Natural killer cell (primary cell): ENCODE data around the gene ZDHHC1. TPM values are rescaled to one million over a fixed set of nuclear protein-coding genes. Genes with fewer than 3 reads are reported as not detected.

ENCODE experiments used
- ATAC-seq, 3 donors: fragments of 150-1000 bp in 2 of 3; fragments of 200-7000 bp in 1 of 3; cut with Tn5 transposase; 1 replicate in 1 of 3; 2 replicates in 2 of 3; pipeline ENCODE4 v1.10.0; 2021; ENCODE audit warnings: mild to moderate bottlenecking in 2 of 3, moderate library complexity in 2 of 3
- DNase-seq, 2 donors: peaks; one replicate each; pipeline versions ENCODE4 v3.0.0 to v3.0.0-alpha.2; 2013 to 2021; ENCODE audit warnings: mixed read lengths in 1 of 2
- H3K27ac ChIP-seq: one replicate; pipeline ENCODE4 v1.5.1; 2013; ENCODE audit warnings: mild to moderate bottlenecking, low read length
- H3K27me3 ChIP-seq: one replicate; pipeline ENCODE4 v1.6.1; 2013; ENCODE audit warnings: low read length; ENCODE audit not compliant: control insufficient read depth, insufficient read depth
- H3K36me3 ChIP-seq: one replicate; pipeline ENCODE4 v1.6.1; 2013; ENCODE audit warnings: low read length; ENCODE audit not compliant: control insufficient read depth, insufficient read depth
- H3K4me1 ChIP-seq: one replicate; pipeline ENCODE4 v1.6.1; 2013; ENCODE audit warnings: low read length; ENCODE audit not compliant: control insufficient read depth, insufficient read depth
- H3K4me3 ChIP-seq: one replicate; pipeline ENCODE4 v1.5.1; 2013; ENCODE audit warnings: low read length
- H3K9me3 ChIP-seq: one replicate; pipeline ENCODE4 v1.6.1; 2013; ENCODE audit warnings: low read length; ENCODE audit not compliant: control insufficient read depth, insufficient read depth
- H3K27ac Mint-ChIP-seq, 2 donors: one replicate each; pipeline ENCODE4 v1.8.0; 2022; ENCODE audit warnings: mild to moderate bottlenecking in 2 of 2, mixed read lengths in 2 of 2, moderate library complexity in 1 of 2
- H3K27me3 Mint-ChIP-seq, 2 donors: one replicate each; pipeline ENCODE4 v1.8.0; 2022; ENCODE audit warnings: low read depth in 2 of 2, mixed read lengths in 2 of 2
- H3K36me3 Mint-ChIP-seq: one replicate; pipeline ENCODE4 v1.8.0; 2022; ENCODE audit warnings: mixed read lengths
- H3K4me1 Mint-ChIP-seq, 2 donors: one replicate each; pipeline ENCODE4 v1.8.0; 2022; ENCODE audit warnings: mixed read lengths in 2 of 2
- H3K4me3 Mint-ChIP-seq: one replicate; pipeline ENCODE4 v1.8.0; 2022; ENCODE audit warnings: mild to moderate bottlenecking, moderate library complexity, mixed read lengths
- H3K9me3 Mint-ChIP-seq, 2 donors: one replicate each; pipeline ENCODE4 v1.8.0; 2022; ENCODE audit warnings: mixed read lengths in 2 of 2
- WGBS: methylation state at CpG from one replicate; pipeline ENCODE4 v1.1.7; 2013; ENCODE audit warnings: missing lambda C conversion rate; ENCODE audit not compliant: insufficient coverage; 5-methylcytosine and 5-hydroxymethylcytosine counted together
- intact Hi-C: fragments of 100-400 bp; cut with micrococcal nuclease; formaldehyde crosslinking; loops from one replicate; pipeline ENCODE4 v1.14.2; 2022
- total RNA-seq, 4 donors: library from RNA; stranded (reverse); fragments of 120-200 nt in 1 of 4; gene quantifications; one replicate each; pipeline versions ENCODE4 v1.2.3 to v1.2.4, GENCODE V29; 2013 to 2022
- TF ChIP-seq, protein P1 (sequence below): fragments of 200-600 bp; IDR thresholded peaks from one replicate; pipeline ENCODE4 v1.8.0; 2022; ENCODE audit warnings: antibody characterized with exemption

Gene ZDHHC1
- total RNA-seq, 3 donors from 2014 or later (not counting 1 experiment from before 2014, with no cell fraction given) = 0.88 to 2.5 (median 1.8) TPM

DNA sequence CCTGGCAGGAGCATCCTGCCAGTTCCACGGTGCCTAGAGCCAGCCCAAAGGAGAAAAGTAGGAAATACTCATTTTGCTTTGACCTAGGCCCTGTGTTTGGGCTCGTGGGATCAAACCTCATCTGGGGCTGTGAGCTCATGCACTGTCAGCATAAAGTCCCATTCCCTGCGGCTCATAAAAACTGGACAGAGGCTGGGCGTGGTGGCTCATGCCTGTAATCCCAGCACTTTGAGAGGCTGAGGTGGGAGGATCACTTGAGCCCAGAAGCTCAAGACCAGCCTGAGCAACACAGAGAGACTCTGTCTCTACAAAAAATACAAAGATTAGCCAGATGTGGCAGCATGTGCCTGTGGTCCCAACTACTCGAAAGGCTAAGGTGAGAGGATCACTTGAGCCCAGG is 46.8 kb upstream of the ZDHHC1 start:
- no peak overlapping the region for H3K27ac Mint-ChIP-seq
- whole genome bisulfite sequencing = 97% methylated on average over 5 of the region's 5 CpGs

DNA sequence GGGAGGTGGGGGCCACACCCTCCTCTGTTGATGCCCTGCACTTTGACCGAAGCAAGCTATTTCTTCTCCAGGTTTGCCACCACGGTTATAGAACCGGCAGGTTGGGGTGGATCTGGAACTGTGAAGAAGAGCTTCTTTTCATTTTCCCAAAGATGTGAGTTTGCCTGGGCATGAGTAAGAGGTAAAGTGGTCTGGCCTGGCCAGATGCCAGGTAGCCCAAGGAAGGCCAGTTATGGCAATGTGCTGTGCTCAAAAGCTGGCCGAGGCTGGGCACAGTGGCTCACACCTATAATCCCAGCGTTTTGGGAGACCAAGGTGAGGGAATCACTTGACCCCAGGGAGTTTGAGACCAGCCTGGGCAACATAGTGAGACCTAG is 46.0 kb upstream of the ZDHHC1 start:
- DNase-seq (no peak), ATAC-seq (no peak)
- H3K27me3 ChIP-seq = no peaks in the 10 kb centered on the region
- H3K9me3 Mint-ChIP-seq = no peaks in the 10 kb centered on the region
- no peak overlapping the region for H3K27ac ChIP-seq
- peaks cover 44 to 77% of the 10 kb centered on the region in 2 donors for H3K4me1 Mint-ChIP-seq
- TF ChIP-seq, protein P1, sequence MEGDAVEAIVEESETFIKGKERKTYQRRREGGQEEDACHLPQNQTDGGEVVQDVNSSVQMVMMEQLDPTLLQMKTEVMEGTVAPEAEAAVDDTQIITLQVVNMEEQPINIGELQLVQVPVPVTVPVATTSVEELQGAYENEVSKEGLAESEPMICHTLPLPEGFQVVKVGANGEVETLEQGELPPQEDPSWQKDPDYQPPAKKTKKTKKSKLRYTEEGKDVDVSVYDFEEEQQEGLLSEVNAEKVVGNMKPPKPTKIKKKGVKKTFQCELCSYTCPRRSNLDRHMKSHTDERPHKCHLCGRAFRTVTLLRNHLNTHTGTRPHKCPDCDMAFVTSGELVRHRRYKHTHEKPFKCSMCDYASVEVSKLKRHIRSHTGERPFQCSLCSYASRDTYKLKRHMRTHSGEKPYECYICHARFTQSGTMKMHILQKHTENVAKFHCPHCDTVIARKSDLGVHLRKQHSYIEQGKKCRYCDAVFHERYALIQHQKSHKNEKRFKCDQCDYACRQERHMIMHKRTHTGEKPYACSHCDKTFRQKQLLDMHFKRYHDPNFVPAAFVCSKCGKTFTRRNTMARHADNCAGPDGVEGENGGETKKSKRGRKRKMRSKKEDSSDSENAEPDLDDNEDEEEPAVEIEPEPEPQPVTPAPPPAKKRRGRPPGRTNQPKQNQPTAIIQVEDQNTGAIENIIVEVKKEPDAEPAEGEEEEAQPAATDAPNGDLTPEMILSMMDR = no peak
- peaks cover 20% of the 10 kb centered on the region for H3K4me1 ChIP-seq
- H3K27ac Mint-ChIP-seq = no peak overlapping the region
- no peak overlapping the region for H3K4me3 Mint-ChIP-seq
- intact Hi-C loops = no loop called here
- no peaks in the 10 kb centered on the region for H3K27me3 Mint-ChIP-seq
- WGBS = 92% methylated on average over 5 of the region's 5 CpGs
- peaks cover 19% of the 10 kb centered on the region for H3K36me3 ChIP-seq
- no peaks in the 10 kb centered on the region for H3K9me3 ChIP-seq
- no peaks in the 10 kb centered on the region for H3K36me3 Mint-ChIP-seq
- H3K4me3 ChIP-seq = no peak overlapping the region

More for the DNA sequence above, 46.8 kb upstream of the ZDHHC1 start:
- no peaks in the 10 kb centered on the region for H3K27me3 Mint-ChIP-seq
- H3K4me3 Mint-ChIP-seq = no peak overlapping the region
- DNase-seq (no peak), ATAC-seq (no peak)
- Histone ChIP-seq H3K36me3 (peaks cover 17% of the 10 kb centered on the region), H3K9me3 (no peaks in the 10 kb centered on the region), H3K4me1 (peaks cover 20% of the 10 kb centered on the region), H3K4me3 (no peak overlapping the region), H3K27me3 (no peaks in the 10 kb centered on the region), H3K27ac (no peak overlapping the region)
- no peaks in the 10 kb centered on the region for H3K36me3 Mint-ChIP-seq
- intact Hi-C loops = no loop called here
- no peaks in the 10 kb centered on the region for H3K9me3 Mint-ChIP-seq
- peaks cover 49 to 81% of the 10 kb centered on the region in 2 donors for H3K4me1 Mint-ChIP-seq
- TF ChIP-seq, protein P1 = no peak

DNA sequence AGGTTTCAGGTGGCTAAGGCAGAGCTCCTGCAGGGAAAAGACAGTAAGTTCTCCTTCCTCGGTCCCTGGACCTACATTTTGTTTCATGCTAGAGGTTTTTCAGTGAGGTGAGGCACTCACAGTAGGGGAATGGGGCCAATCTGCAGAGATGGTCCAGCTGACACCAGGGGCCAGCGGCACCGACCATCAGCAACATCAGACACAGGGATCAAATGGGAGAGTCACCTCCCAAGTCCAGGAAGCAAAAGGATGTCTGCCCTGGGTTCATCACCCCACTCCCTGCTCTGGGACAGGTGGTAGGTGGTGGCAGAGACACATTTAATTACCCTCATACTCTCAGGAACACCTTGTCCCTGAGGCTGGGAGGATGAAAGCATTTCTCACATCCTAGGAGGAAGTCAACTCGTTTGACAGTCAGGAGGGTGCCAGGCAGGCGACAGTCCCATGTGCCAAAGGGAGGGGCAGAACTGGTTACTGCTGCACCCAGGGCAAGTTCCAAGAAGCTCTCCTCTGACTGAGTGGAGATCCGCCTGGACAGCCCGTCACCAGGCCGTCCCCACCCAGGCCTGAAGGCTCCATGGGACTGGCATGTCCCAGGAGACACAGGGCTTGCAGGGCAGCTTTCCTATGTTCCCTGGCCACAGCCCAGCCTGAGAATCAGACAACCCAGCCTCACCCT is 45.5 kb upstream of the ZDHHC1 start:
- Mint-ChIP-seq H3K27ac (no peak overlapping the region), H3K4me3 (no peak overlapping the region), H3K27me3 (no peaks in the 10 kb centered on the region), H3K36me3 (no peaks in the 10 kb centered on the region), H3K9me3 (no peaks in the 10 kb centered on the region), H3K4me1 (peaks cover 45 to 82% of the 10 kb centered on the region in 2 donors)
- H3K27ac ChIP-seq = no peak overlapping the region
- H3K4me3 ChIP-seq = no peak overlapping the region
- no peaks in the 10 kb centered on the region for H3K27me3 ChIP-seq
- DNase-seq (no peak), ATAC-seq (no peak)
- intact Hi-C loops = no loop called here
- peaks cover 24% of the 10 kb centered on the region for H3K4me1 ChIP-seq
- H3K36me3 ChIP-seq = peaks cover 19% of the 10 kb centered on the region
- WGBS = 87% methylated on average over 8 of the region's 8 CpGs
- no peaks in the 10 kb centered on the region for H3K9me3 ChIP-seq
- TF ChIP-seq, protein P1 = no peak

DNA sequence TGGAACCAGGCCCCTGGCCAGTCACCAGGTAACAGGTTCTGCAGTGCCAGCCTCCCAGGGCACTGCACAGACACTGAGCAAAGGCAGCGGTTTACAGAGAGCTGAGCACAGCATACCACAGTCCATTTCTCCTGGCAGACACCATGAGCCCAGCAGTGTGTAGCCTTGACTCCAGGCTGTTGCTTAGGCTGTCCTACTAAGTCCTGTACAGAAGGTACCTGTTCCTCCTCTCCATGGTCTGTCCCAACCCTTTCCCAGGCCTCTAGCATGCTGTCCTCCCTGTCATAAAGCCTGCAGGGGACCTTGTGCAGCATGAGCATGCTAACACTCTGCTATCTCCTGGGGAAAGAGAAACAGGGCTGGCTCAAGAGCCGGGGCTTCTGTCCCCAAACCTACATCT is 44.7 kb upstream of the ZDHHC1 start:
- TF ChIP-seq, protein P1 = no peak
- Histone ChIP-seq H3K36me3 (peaks cover 19% of the 10 kb centered on the region), H3K27me3 (no peaks in the 10 kb centered on the region), H3K27ac (no peak overlapping the region), H3K4me3 (no peak overlapping the region), H3K9me3 (no peaks in the 10 kb centered on the region), H3K4me1 (peaks cover 30% of the 10 kb centered on the region)
- intact Hi-C loops = no loop called here
- Mint-ChIP-seq H3K36me3 (no peaks in the 10 kb centered on the region), H3K4me3 (no peak overlapping the region), H3K27me3 (no peaks in the 10 kb centered on the region), H3K4me1 (peaks cover 48 to 82% of the 10 kb centered on the region in 2 donors), H3K9me3 (no peaks in the 10 kb centered on the region), H3K27ac (no peak overlapping the region)
- no peak for DNase-seq
- 67% methylated on average over 2 of the region's 2 CpGs for WGBS
- ATAC-seq = no peak
